ENCODE data around the gene CLPTM1.

Gene CLPTM1

DNA sequence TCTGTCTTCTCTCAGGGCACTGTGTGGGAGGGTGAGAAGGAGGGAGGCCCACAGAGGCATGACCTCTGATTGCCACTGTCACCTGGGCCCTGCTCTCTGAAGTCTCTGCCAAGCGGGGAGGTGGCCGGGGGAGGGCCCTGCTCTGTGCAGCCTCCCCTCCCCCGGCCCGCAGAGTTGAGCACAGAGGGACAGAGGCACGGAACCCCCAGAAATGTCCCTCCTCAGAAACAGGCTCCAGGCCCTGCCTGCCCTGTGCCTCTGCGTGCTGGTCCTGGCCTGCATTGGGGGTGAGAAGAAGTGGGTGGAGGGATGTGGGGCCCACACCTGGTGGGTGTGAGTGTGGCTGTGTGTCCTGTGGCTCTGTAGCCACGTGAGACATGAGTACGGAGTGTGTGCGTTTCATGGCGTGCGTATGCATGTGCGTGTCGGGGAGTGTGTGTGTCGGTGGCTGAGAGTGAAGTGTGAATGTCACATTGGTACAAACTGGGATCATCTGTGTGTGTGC is 13.1 kb upstream of the CLPTM1 start, which contains the start of gene APOC4:
Gene APOC4 (plus strand): TSS at position 171 of the 505 bp plus-strand sequence. CDS start 41 bp downstream, at position 212.
- Histone ChIP-seq H3K9ac (ENCODE audit: low read length in 5 of 5) (no peak within 1 kb of the TSS), H3K27me3 (ENCODE audit: control insufficient read depth in 5 of 5, insufficient read depth in 4 of 5, low read length in 5 of 5) (no peaks in the 10 kb centered on the region), H3K27ac (ENCODE audit: low read depth, low read length) (no peak within 1 kb of the TSS), H3K4me1 (ENCODE audit: control insufficient read depth in 5 of 5, insufficient read depth in 5 of 5, low read length in 5 of 5) (peaks cover 0 to 13% (median 6%) of the 10 kb centered on the region in 5 donors), H3K4me3 (ENCODE audit: low read depth in 1 of 5, low read length in 5 of 5) (no peak within 1 kb of the TSS), H3K9me3 (ENCODE audit: control insufficient read depth in 5 of 5, low read length in 5 of 5) (no peaks in the 10 kb centered on the region), H3K36me3 (ENCODE audit: control insufficient read depth in 5 of 5, insufficient read depth in 5 of 5, low read length in 5 of 5) (no peaks in the 10 kb centered on the region)

DNA sequence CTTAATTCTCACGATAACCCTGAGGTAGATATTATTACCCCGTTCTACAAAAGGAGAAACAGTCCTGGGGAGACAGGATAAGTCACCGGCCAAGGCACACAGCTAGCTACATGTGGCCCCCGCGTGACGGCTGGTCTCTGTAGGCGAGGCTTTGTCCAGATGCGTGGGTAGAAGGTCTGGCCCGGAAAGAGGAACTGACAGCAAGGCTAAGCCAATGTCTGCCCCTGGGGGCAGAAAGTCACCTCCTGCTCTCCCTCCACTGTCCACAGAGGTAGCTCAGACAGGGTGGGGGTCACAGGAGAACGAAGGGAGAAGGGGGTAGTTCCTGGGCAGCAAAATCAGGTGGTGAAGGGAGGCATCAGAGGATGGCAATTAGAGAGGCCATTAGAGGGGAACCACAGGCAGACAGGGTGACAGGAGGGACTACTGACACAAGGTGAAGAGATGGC is 11.4 kb upstream of the CLPTM1 start:
- H3K4me3 ChIP-seq (ENCODE audit: low read depth in 1 of 5, low read length in 5 of 5), result peak overlapping the region in 1 of 5 donors; percentile 13
- H3K4me1 ChIP-seq (ENCODE audit: control insufficient read depth in 5 of 5, insufficient read depth in 5 of 5, low read length in 5 of 5), result peaks cover 0 to 13% (median 6%) of the 10 kb centered on the region in 5 donors
- peak overlapping the region in 1 of 5 donors; percentile 41 for H3K9ac ChIP-seq (ENCODE audit: low read length in 5 of 5)
- no peaks in the 10 kb centered on the region for H3K36me3 ChIP-seq (ENCODE audit: control insufficient read depth in 5 of 5, insufficient read depth in 5 of 5, low read length in 5 of 5)
- H3K27ac ChIP-seq (ENCODE audit: low read depth, low read length), result no peak overlapping the region
- no peaks in the 10 kb centered on the region for H3K9me3 ChIP-seq (ENCODE audit: control insufficient read depth in 5 of 5, low read length in 5 of 5)
- no peaks in the 10 kb centered on the region for H3K27me3 ChIP-seq (ENCODE audit: control insufficient read depth in 5 of 5, insufficient read depth in 4 of 5, low read length in 5 of 5)

DNA sequence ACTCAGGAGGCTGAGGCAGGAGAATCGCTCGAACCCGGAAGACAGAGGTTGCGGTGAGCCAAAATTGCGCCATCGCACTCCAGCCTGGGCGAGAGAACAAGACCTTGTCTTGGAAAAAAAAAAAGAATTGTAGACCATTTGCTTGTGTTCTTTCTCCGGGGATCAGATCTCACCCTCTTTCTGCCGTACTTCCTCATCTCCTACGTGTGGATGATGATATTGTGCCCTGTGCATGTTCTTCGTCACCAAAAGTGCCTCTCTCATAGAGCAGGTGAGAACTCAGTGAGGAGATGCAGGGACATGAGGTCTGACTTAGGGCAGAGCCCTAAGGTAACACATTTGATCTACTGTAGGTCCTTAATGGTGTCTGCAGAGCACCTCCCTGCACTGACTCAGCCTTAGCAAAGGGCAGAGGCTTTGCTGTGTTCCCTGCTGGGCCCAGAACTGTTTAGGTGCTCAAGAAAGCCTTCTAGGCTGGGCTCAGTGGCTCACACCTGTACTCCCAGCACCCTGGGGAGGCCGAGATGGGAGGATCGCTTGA is 8.1 kb upstream of the CLPTM1 start:
- H3K9me3 ChIP-seq (ENCODE audit: control insufficient read depth in 5 of 5, low read length in 5 of 5), result no peaks in the 10 kb centered on the region

GRCh38 chr19:44948237-44948636 is 6.9 kb upstream of the CLPTM1 start:
- Histone ChIP-seq H3K4me3 (ENCODE audit: low read depth in 1 of 5, low read length in 5 of 5) (no peak overlapping the region), H3K27me3 (ENCODE audit: control insufficient read depth in 5 of 5, insufficient read depth in 4 of 5, low read length in 5 of 5) (no peaks in the 10 kb centered on the region), H3K4me1 (ENCODE audit: control insufficient read depth in 5 of 5, insufficient read depth in 5 of 5, low read length in 5 of 5) (peaks cover 2 to 29% (median 14%) of the 10 kb centered on the region in 5 donors), H3K36me3 (ENCODE audit: control insufficient read depth in 5 of 5, insufficient read depth in 5 of 5, low read length in 5 of 5) (peaks cover 0 to 17% (median 8%) of the 10 kb centered on the region in 5 donors), H3K9me3 (ENCODE audit: control insufficient read depth in 5 of 5, low read length in 5 of 5) (no peaks in the 10 kb centered on the region), H3K9ac (ENCODE audit: low read length in 5 of 5) (no peak overlapping the region), H3K27ac (ENCODE audit: low read depth, low read length) (no peak overlapping the region)

More for the DNA sequence above, 8.1 kb upstream of the CLPTM1 start:
- H3K4me1 ChIP-seq (ENCODE audit: control insufficient read depth in 5 of 5, insufficient read depth in 5 of 5, low read length in 5 of 5), result peaks cover 2 to 29% (median 14%) of the 10 kb centered on the region in 5 donors
- H3K36me3 ChIP-seq (ENCODE audit: control insufficient read depth in 5 of 5, insufficient read depth in 5 of 5, low read length in 5 of 5), result peaks cover 0 to 17% (median 8%) of the 10 kb centered on the region in 5 donors
- no peaks in the 10 kb centered on the region for H3K27me3 ChIP-seq (ENCODE audit: control insufficient read depth in 5 of 5, insufficient read depth in 4 of 5, low read length in 5 of 5)
- H3K27ac ChIP-seq (ENCODE audit: low read depth, low read length), result no peak overlapping the region
- H3K9ac ChIP-seq (ENCODE audit: low read length in 5 of 5), result no peak overlapping the region
- no peak overlapping the region for H3K4me3 ChIP-seq (ENCODE audit: low read depth in 1 of 5, low read length in 5 of 5)

- no peaks in the 10 kb centered on the region for H3K9me3 ChIP-seq (ENCODE audit: control insufficient read depth in 5 of 5, low read length in 5 of 5)
- H3K27ac ChIP-seq (ENCODE audit: low read depth, low read length), result no peak overlapping the region
- H3K9ac ChIP-seq (ENCODE audit: low read length in 5 of 5), result no peak overlapping the region
- no peaks in the 10 kb centered on the region for H3K27me3 ChIP-seq (ENCODE audit: control insufficient read depth in 5 of 5, insufficient read depth in 4 of 5, low read length in 5 of 5)
- peaks cover 2 to 28% (median 17%) of the 10 kb centered on the region in 5 donors for H3K4me1 ChIP-seq (ENCODE audit: control insufficient read depth in 5 of 5, insufficient read depth in 5 of 5, low read length in 5 of 5)
- no peak overlapping the region for H3K4me3 ChIP-seq (ENCODE audit: low read depth in 1 of 5, low read length in 5 of 5)
- peaks cover 0 to 17% (median 8%) of the 10 kb centered on the region in 5 donors for H3K36me3 ChIP-seq (ENCODE audit: control insufficient read depth in 5 of 5, insufficient read depth in 5 of 5, low read length in 5 of 5)
Measured at GRCh38 chr19:44948763-44949374, 6.3 kb upstream of the CLPTM1 start.

GRCh38 chr19:44949550-44949949 is 5.6 kb upstream of the CLPTM1 start:
- H3K4me3 ChIP-seq (ENCODE audit: low read depth in 1 of 5, low read length in 5 of 5), result no peak overlapping the region
- H3K36me3 ChIP-seq (ENCODE audit: control insufficient read depth in 5 of 5, insufficient read depth in 5 of 5, low read length in 5 of 5), result peaks cover 0 to 17% (median 8%) of the 10 kb centered on the region in 5 donors
- peaks cover 2 to 27% (median 21%) of the 10 kb centered on the region in 5 donors for H3K4me1 ChIP-seq (ENCODE audit: control insufficient read depth in 5 of 5, insufficient read depth in 5 of 5, low read length in 5 of 5)
- no peak overlapping the region for H3K27ac ChIP-seq (ENCODE audit: low read depth, low read length)
- no peaks in the 10 kb centered on the region for H3K9me3 ChIP-seq (ENCODE audit: control insufficient read depth in 5 of 5, low read length in 5 of 5)
- no peak overlapping the region for H3K9ac ChIP-seq (ENCODE audit: low read length in 5 of 5)
- no peaks in the 10 kb centered on the region for H3K27me3 ChIP-seq (ENCODE audit: control insufficient read depth in 5 of 5, insufficient read depth in 4 of 5, low read length in 5 of 5)

DNA sequence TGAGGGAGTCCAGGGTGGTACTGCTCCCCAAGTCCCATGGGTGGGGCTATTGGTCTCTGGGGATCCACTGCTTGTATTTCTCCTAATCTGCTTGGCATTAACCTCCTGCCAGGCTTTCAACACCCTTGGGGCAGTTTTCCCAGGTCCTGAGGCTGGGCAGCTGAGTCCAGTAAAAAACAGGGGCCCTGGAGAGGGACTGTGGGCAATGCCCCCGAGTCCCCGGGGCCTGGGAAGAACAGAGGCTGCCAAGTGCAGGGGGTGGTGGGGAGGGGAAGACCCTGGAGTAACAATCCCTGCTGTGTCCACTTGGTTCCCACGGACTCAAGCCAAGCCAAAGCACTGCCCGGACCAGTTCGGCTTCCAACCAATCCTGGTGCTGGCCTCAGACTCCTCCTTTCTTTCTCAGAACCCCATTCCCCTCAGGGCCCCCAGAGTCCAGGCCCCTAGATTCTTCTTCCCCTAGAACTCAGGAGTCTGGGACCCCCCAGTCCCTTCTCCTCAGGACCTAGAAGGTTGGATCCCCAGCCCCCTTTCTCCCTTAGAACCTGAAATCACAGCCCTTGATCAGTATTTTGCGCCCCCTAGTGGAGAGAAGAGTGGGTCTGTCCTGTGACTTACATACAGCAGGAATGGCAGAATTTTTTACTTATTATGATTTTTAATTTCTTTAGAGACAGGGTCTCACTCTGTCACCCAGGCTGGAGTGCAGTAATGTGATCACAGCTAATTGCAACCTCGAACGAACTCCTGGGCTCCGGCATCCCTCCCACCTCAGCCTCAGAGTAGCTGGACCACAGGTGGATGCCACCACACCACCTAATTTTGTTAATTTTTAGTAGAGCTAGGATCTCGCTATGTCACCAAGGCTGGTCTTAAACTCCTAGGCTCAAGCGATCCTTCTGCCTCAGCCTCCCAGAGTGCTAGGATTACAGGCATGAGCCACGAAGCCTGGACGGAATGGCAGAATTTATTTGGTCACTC is 3.7 kb upstream of the CLPTM1 start:
- Histone ChIP-seq H3K27me3 (ENCODE audit: control insufficient read depth in 5 of 5, insufficient read depth in 4 of 5, low read length in 5 of 5) (no peaks in the 10 kb centered on the region), H3K4me1 (ENCODE audit: control insufficient read depth in 5 of 5, insufficient read depth in 5 of 5, low read length in 5 of 5) (peaks cover 8 to 37% (median 32%) of the 10 kb centered on the region in 5 donors), H3K36me3 (ENCODE audit: control insufficient read depth in 5 of 5, insufficient read depth in 5 of 5, low read length in 5 of 5) (peaks cover 0 to 17% (median 8%) of the 10 kb centered on the region in 5 donors), H3K4me3 (ENCODE audit: low read depth in 1 of 5, low read length in 5 of 5) (peak overlapping the region in 2 of 5 donors; percentile 9 to 11), H3K27ac (ENCODE audit: low read depth, low read length) (peak overlapping the region; percentile 67), H3K9me3 (ENCODE audit: control insufficient read depth in 5 of 5, low read length in 5 of 5) (no peaks in the 10 kb centered on the region), H3K9ac (ENCODE audit: low read length in 5 of 5) (peak overlapping the region in 3 of 5 donors; percentile 20 to 73 (median 26))

- H3K4me1 ChIP-seq (ENCODE audit: control insufficient read depth in 5 of 5, insufficient read depth in 5 of 5, low read length in 5 of 5), result peaks cover 8 to 65% (median 53%) of the 10 kb centered on the region in 5 donors
- peak overlapping the region; percentile 85 to 99 (median 99) for H3K4me3 ChIP-seq (ENCODE audit: low read depth in 1 of 5, low read length in 5 of 5)
- peak overlapping the region; percentile 0 to 78 (median 77) for H3K9ac ChIP-seq (ENCODE audit: low read length in 5 of 5)
- H3K27me3 ChIP-seq (ENCODE audit: control insufficient read depth in 5 of 5, insufficient read depth in 4 of 5, low read length in 5 of 5), result no peaks in the 10 kb centered on the region
- no peaks in the 10 kb centered on the region for H3K9me3 ChIP-seq (ENCODE audit: control insufficient read depth in 5 of 5, low read length in 5 of 5)
- peak overlapping the region; percentile 74 for H3K27ac ChIP-seq (ENCODE audit: low read depth, low read length)
- peaks cover 0 to 15% (median 8%) of the 10 kb centered on the region in 5 donors for H3K36me3 ChIP-seq (ENCODE audit: control insufficient read depth in 5 of 5, insufficient read depth in 5 of 5, low read length in 5 of 5)
Measured at GRCh38 chr19:44954278-44954648, 917 bp upstream of the CLPTM1 start.

- peak overlapping the region; percentile 78 for H3K27ac ChIP-seq (ENCODE audit: low read depth, low read length)
- peaks cover 8 to 65% (median 53%) of the 10 kb centered on the region in 5 donors for H3K4me1 ChIP-seq (ENCODE audit: control insufficient read depth in 5 of 5, insufficient read depth in 5 of 5, low read length in 5 of 5)
Measured at GRCh38 chr19:44955505-44956439, 592 bp downstream of the CLPTM1 start.

More at GRCh38 chr19:44955505-44956439, 592 bp downstream of the CLPTM1 start:
- Histone ChIP-seq H3K9ac (ENCODE audit: low read length in 5 of 5) (peak overlapping the region; percentile 92 to 99 (median 97)), H3K9me3 (ENCODE audit: control insufficient read depth in 5 of 5, low read length in 5 of 5) (no peaks in the 10 kb centered on the region), H3K36me3 (ENCODE audit: control insufficient read depth in 5 of 5, insufficient read depth in 5 of 5, low read length in 5 of 5) (peaks cover 0 to 9% (median 5%) of the 10 kb centered on the region in 5 donors), H3K4me3 (ENCODE audit: low read depth in 1 of 5, low read length in 5 of 5) (peak overlapping the region; percentile 85 to 99 (median 94)), H3K27me3 (ENCODE audit: control insufficient read depth in 5 of 5, insufficient read depth in 4 of 5, low read length in 5 of 5) (no peaks in the 10 kb centered on the region)
